OCI-LY7 (cell line): ENCODE measurements around the gene TLCD1. TPM values are rescaled to one million over a fixed set of nuclear protein-coding genes. Genes with fewer than 3 reads are reported as not detected.

Source experiments
- BruUV-seq: library from RNA; stranded (reverse); fragments of 400-500 nt; replicated peaks from 2 replicates; lab custom pipeline; 2021; lab: Mats Ljungman, UMichigan
- CTCF ChIA-PET: fragments of 300-600 bp; sonication (Branson Sonifier 250); formaldehyde crosslinking; loops from one replicate; lab custom pipeline; 2022; ENCODE audit warnings: antibody characterized with exemption; ENCODE audit not compliant: unreplicated experiment; lab: Charles Lee
- POLR2A ChIA-PET: fragments of 300-600 bp; sonication (Branson Sonifier 250); formaldehyde crosslinking; loops from one replicate; lab custom pipeline; 2022; ENCODE audit warnings: antibody characterized with exemption; lab: Charles Lee
- DNase-seq: peaks from one replicate; pipeline ENCODE4 v3.0.0-alpha.2; 2015; ENCODE audit warnings: low spot score
- H2AFZ ChIP-seq: fragments of 200-600 bp; sonication (generic), shearing (Covaris generic); 2 replicates; pipeline ENCODE4 v1.6.1; 2014; ENCODE audit warnings: mild to moderate bottlenecking, antibody characterized with exemption, low read length, moderate library complexity
- H3K27ac ChIP-seq: fragments of 200-600 bp; sonication (generic); 2 replicates; pipeline ENCODE4 v1.5.1; 2014; ENCODE audit warnings: mixed run types, low read depth, mild to moderate bottlenecking, moderate library complexity, low read length, inconsistent platforms; ENCODE audit not compliant: poor library complexity, severe bottlenecking
- H3K36me3 ChIP-seq: fragments of 200-600 bp; sonication (generic); 2 replicates; pipeline ENCODE4 v1.6.1; 2014; ENCODE audit warnings: mild to moderate bottlenecking, antibody characterized with exemption, low read length, moderate library complexity, mixed read lengths; ENCODE audit not compliant: insufficient read depth
- H3K4me1 ChIP-seq: fragments of 200-600 bp; sonication (generic); 2 replicates; pipeline ENCODE4 v1.5.1; 2014; ENCODE audit warnings: mild to moderate bottlenecking, low read length; ENCODE audit not compliant: insufficient read depth, poor library complexity, severe bottlenecking
- H3K4me2 ChIP-seq: fragments of 200-600 bp; sonication (generic); 2 replicates; pipeline ENCODE4 v1.6.1; 2014; ENCODE audit warnings: mild to moderate bottlenecking, low read length
- H3K4me3 ChIP-seq: fragments of 200-600 bp; sonication (generic); 2 replicates; pipeline ENCODE4 v1.5.1; 2014; ENCODE audit warnings: mild to moderate bottlenecking, low read depth, low read length; ENCODE audit not compliant: poor library complexity, severe bottlenecking
- H3K79me2 ChIP-seq: fragments of 200-600 bp; sonication (generic); 2 replicates; pipeline ENCODE4 v1.6.1; 2016; ENCODE audit warnings: low read depth, mild to moderate bottlenecking, low read length, moderate library complexity, mixed read lengths; ENCODE audit not compliant: insufficient read depth
- H3K9me2 ChIP-seq: fragments of 200-600 bp; sonication (generic); 2 replicates; pipeline ENCODE4 v1.6.1; 2016; ENCODE audit warnings: mild to moderate bottlenecking, low read length, mixed read lengths; ENCODE audit not compliant: insufficient read depth
- H3K9me3 ChIP-seq: fragments of 200-600 bp; sonication (generic); 2 replicates; pipeline ENCODE4 v1.6.1; 2014; ENCODE audit warnings: mild to moderate bottlenecking, mixed run types, low read length, mixed read lengths
- H4K20me1 ChIP-seq: fragments of 200-600 bp; sonication (generic); 2 replicates; pipeline ENCODE4 v1.6.1; 2014; ENCODE audit warnings: mild to moderate bottlenecking, antibody characterized with exemption, low read length, moderate library complexity, mixed read lengths; ENCODE audit not compliant: insufficient read depth
- EZH2phosphoT487 ChIP-seq: fragments of 200-600 bp; sonication (generic); IDR thresholded peaks from 2 replicates; pipeline ENCODE4 v1.6.1; 2018; ENCODE audit warnings: low read depth, borderline replicate concordance, mild to moderate bottlenecking, mixed run types, antibody characterized with exemption, low read length, moderate library complexity, mixed read lengths
- intact Hi-C: fragments of 100-400 bp; cut with micrococcal nuclease; formaldehyde crosslinking; loops from one replicate; pipeline ENCODE4 v1.10.0; 2022; ENCODE audit not compliant: unreplicated experiment
- total RNA-seq, 2 experiments: library from RNA; depleted of rRNA in 1 of 2; stranded (reverse); fragments of >200 nt in 1 of 2; shearing (Covaris generic) in 1 of 2; gene quantifications; 2 replicates each; pipeline ENCODE4 v1.2.3, GENCODE V29; 2014 to 2022
- TF ChIP-seq, protein P1 (sequence below): fragments of 200-600 bp; sonication (generic); conservative IDR thresholded peaks from 2 replicates; pipeline ENCODE4 v1.5.1; 2014; ENCODE audit warnings: mild to moderate bottlenecking, antibody characterized with exemption, low read length, moderate library complexity, mixed read lengths

TLCD1 gene
- total RNA-seq, 2 experiments from 2014 or later: 0.28 to 2.5 TPM

DNA sequence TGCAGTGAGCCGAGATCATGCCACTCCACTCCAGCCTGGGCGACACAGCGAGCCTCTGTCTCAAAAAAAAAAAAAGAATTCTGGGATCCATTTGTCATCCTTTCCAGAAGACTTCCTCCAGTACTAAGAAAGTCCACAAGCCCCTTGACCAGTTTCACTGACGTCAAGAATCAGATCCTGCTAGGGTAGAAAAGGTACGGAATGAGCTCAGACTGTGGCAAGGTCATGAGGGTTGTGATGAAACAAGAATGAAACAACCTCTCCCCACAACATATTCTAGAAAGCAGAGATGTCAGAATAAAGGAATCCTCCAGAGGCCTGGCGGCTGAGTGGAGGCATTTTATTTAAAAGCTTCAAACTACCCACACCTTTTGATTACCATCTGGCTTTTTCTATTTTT is 47.7 kb upstream of the TLCD1 start:
- Histone ChIP-seq H3K4me3 (no peak overlapping the region), H3K4me2 (no peak overlapping the region), H2AFZ (no peak overlapping the region), H4K20me1 (no peaks in the 10 kb centered on the region), H3K4me1 (peaks cover 15% of the 10 kb centered on the region), H3K79me2 (peaks cover 3% of the 10 kb centered on the region; the same call in 1 of the 2 replicates), H3K27ac (no peak overlapping the region), H3K9me2 (no peaks in the 10 kb centered on the region), H3K9me3 (no peaks in the 10 kb centered on the region), H3K36me3 (peaks cover 7% of the 10 kb centered on the region; the same call in 1 of the 2 replicates)
- intact Hi-C loops: no loop called here
- TF ChIP-seq, protein P1, sequence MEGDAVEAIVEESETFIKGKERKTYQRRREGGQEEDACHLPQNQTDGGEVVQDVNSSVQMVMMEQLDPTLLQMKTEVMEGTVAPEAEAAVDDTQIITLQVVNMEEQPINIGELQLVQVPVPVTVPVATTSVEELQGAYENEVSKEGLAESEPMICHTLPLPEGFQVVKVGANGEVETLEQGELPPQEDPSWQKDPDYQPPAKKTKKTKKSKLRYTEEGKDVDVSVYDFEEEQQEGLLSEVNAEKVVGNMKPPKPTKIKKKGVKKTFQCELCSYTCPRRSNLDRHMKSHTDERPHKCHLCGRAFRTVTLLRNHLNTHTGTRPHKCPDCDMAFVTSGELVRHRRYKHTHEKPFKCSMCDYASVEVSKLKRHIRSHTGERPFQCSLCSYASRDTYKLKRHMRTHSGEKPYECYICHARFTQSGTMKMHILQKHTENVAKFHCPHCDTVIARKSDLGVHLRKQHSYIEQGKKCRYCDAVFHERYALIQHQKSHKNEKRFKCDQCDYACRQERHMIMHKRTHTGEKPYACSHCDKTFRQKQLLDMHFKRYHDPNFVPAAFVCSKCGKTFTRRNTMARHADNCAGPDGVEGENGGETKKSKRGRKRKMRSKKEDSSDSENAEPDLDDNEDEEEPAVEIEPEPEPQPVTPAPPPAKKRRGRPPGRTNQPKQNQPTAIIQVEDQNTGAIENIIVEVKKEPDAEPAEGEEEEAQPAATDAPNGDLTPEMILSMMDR: no peak
- TF ChIP-seq EZH2phosphoT487: no peak
- no TSS peak for BruUV-seq
- ChIA-PET POLR2A (interaction anchor here (0.6 to 1.4 kb wide), 7 partner anchors 9 to 164 kb away, joined by 3 to 7 read pairs (median 5); no protein-coding TSS in a partner anchor), CTCF (interaction anchor here (1.0 kb wide), 1 partner anchor 10 kb away, joined by 3 read pairs; no protein-coding TSS in a partner anchor)
- DNase-seq: no peak

DNA sequence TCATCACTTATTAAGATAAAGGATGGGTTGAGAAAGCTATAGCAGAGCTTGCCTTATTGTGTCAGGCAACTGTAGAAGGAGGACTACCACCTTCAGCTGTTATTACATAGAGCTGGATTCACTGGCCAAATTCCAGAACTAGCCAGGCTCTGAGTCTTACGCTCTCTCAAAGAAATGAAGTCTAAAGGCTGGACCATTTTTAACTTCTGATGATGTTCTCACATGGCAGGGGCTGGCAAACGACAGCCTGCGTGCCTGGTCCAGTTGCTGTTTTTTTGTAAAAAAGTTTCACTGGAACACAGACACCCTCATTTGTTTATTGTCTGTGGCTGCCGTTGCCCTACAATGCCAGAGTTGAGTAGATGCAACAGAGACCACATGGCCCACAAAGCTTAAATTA is 39.0 kb upstream of the TLCD1 start:
- ChIA-PET POLR2A (interaction anchor here (0.7 to 1.3 kb wide), 4 partner anchors 8 to 106 kb away, joined by 3 to 7 read pairs (median 4); no protein-coding TSS in a partner anchor), CTCF (no interaction called here)
- H3K27ac ChIP-seq: no peak overlapping the region
- intact Hi-C loops: no loop called here
- no peaks in the 10 kb centered on the region for H3K79me2 ChIP-seq
- no peaks in the 10 kb centered on the region for H3K9me2 ChIP-seq
- no TSS peak for BruUV-seq
- no peaks in the 10 kb centered on the region for H4K20me1 ChIP-seq
- no peak overlapping the region for H3K4me2 ChIP-seq
- H2AFZ ChIP-seq: no peak overlapping the region
- no peak overlapping the region for H3K4me3 ChIP-seq
- no peaks in the 10 kb centered on the region for H3K9me3 ChIP-seq
- TF ChIP-seq, protein P1: no peak
- no peak for TF ChIP-seq EZH2phosphoT487
- no peaks in the 10 kb centered on the region for H3K4me1 ChIP-seq
- H3K36me3 ChIP-seq: peaks cover 16% of the 10 kb centered on the region
- no peak for DNase-seq

DNA sequence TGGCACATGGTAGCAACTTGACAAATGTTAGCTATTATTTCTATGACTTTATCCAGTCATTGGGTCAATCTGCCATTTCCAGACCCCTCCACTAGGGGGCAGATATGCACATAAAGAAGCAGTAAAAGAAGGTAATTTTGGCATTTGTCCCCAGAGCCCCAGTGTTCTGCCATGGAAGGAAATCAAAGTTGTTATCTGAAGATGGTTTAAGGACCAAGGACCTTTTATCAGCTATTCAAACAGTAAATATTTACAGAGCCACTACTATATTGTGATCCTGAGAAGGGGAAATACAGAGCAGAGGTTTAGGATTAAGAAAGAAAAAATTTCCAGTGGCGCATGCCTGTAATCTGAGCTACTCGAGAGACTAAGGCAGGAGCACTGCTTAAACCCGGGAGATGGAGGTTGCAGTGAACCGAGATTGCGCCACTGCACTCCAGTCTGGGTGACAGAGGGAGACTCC is 37.8 kb upstream of the TLCD1 start:
- H3K36me3 ChIP-seq: peaks cover 26% of the 10 kb centered on the region
- H3K4me2 ChIP-seq: no peak overlapping the region
- no peak for TF ChIP-seq EZH2phosphoT487
- TF ChIP-seq, protein P1: peak; percentile 99
- BruUV-seq: no TSS peak
- ChIA-PET CTCF (interaction anchor here (0.8 to 1.6 kb wide), 9 partner anchors 9 to 153 kb away, joined by 3 to 10 read pairs (median 3); partner anchors contain the start of gene TLCD1), POLR2A (interaction anchor here (0.5 to 1.3 kb wide), 5 partner anchors 24 to 144 kb away, joined by 3 to 4 read pairs (median 4); no protein-coding TSS in a partner anchor)
- no peaks in the 10 kb centered on the region for H3K9me2 ChIP-seq
- no peak overlapping the region for H2AFZ ChIP-seq
- peak; percentile 84 for DNase-seq
- no peak overlapping the region for H3K27ac ChIP-seq
- H3K4me3 ChIP-seq: no peak overlapping the region
- intact Hi-C loops: loop anchor here (1.0 to 5.0 kb wide), 5 partner anchors 37 to 152 kb away; partner anchors contain the start of genes DHRS13, NEK8 and TLCD1
- H3K9me3 ChIP-seq: no peaks in the 10 kb centered on the region
- no peaks in the 10 kb centered on the region for H3K79me2 ChIP-seq
- no peaks in the 10 kb centered on the region for H3K4me1 ChIP-seq
- H4K20me1 ChIP-seq: no peaks in the 10 kb centered on the region
